Heart left ventricle (tissue), 16 donors: ENCODE results near the gene KIF26B. TPM values are rescaled to one million over a fixed set of nuclear protein-coding genes. Genes with fewer than 3 reads are reported as not detected.

ENCODE experiments used
- ATAC-seq, 4 donors: fragments of 200-7000 bp; cut with Tn5 transposase; one replicate each; pipeline ENCODE4 v1.9.1; 2020 to 2022; ENCODE audit warnings: moderate library complexity in 4 of 4, mild to moderate bottlenecking in 3 of 4, moderate number of reproducible peaks in 1 of 4
- DNase-seq, 5 donors: peaks; one replicate each; pipeline ENCODE4 v3.0.0-alpha.2; 2020
- H3K27ac ChIP-seq, 12 donors: fragments of 200-600 bp; sonication (generic) in 4 of 12; one replicate each; pipeline versions ENCODE4 v1.5.0 to v1.8.0; 2016 to 2022; ENCODE audit warnings: mild to moderate bottlenecking in 2 of 12
- H3K27me3 ChIP-seq, 9 donors: fragments of 200-600 bp; sonication (generic) in 2 of 9; one replicate each; pipeline versions ENCODE4 v1.5.1 to v1.8.0; 2016 to 2022; ENCODE audit warnings: mild to moderate bottlenecking in 3 of 9
- H3K36me3 ChIP-seq, 9 donors: fragments of 200-600 bp; sonication (generic) in 2 of 9; one replicate each; pipeline versions ENCODE4 v1.5.0 to v1.8.0; 2018 to 2022; ENCODE audit warnings: mild to moderate bottlenecking in 2 of 9
- H3K4me1 ChIP-seq, 12 donors: fragments of 200-600 bp; sonication (generic) in 4 of 12; one replicate each; pipeline versions ENCODE4 v1.5.0 to v1.8.0; 2016 to 2022; ENCODE audit warnings: mild to moderate bottlenecking in 3 of 12
- H3K4me3 ChIP-seq, 12 donors: fragments of 200-600 bp; sonication (generic) in 4 of 12; one replicate each; pipeline versions ENCODE4 v1.5.0 to v1.8.0; 2017 to 2022; ENCODE audit warnings: mild to moderate bottlenecking in 9 of 12, moderate library complexity in 4 of 12
- H3K9me3 ChIP-seq, 12 donors: fragments of 200-600 bp; sonication (generic) in 4 of 12; one replicate each; pipeline versions ENCODE4 v1.5.0 to v1.8.0; 2016 to 2022; ENCODE audit warnings: mild to moderate bottlenecking in 1 of 12
- POLR2A ChIP-seq, 2 donors: fragments of 450-650 bp; IDR thresholded peaks; one replicate each; pipeline ENCODE4 v1.6.1; 2017; ENCODE audit warnings: antibody characterized with exemption in 2 of 2, mild to moderate bottlenecking in 2 of 2, moderate library complexity in 2 of 2
- WGBS, 4 donors: extraction: QIAGEN DNeasy Blood & Tissue Kit in 2 of 4; methylation state at CpG; one replicate each; pipeline versions ENCODE4 v1.1.5 to v1.1.7; 2013 to 2018; 5-methylcytosine and 5-hydroxymethylcytosine counted together
- intact Hi-C, 10 donors: fragments of 100-400 bp; cut with DNase I; formaldehyde crosslinking; loops; one replicate each; pipeline versions ENCODE4 v1.11.1 to v1.14.2; 2022
- polyA plus RNA-seq, 2 donors: library from polyadenylated mRNA; stranded (reverse); fragments of 200-250 nt; gene quantifications; one replicate each; pipeline ENCODE4 v1.2.3, GENCODE V29; 2013
- total RNA-seq, 9 donors: library from RNA; depleted of rRNA in 2 of 9; stranded (reverse); fragments of >200 nt in 2 of 9; fragmentation: NEBNext Ultra II Directional in 3 of 9; extraction: Animal tissue kit (Norgen Biotek cat#: 25700) in 3 of 9; gene quantifications; one replicate each; pipeline versions ENCODE4 v1.1.0 to v1.2.4, GENCODE V29; 2016 to 2023
- TF ChIP-seq, protein P1 (sequence below), 12 donors: fragments of 200-600 bp; sonication (generic) in 4 of 12; IDR thresholded peaks; one replicate each; pipeline versions ENCODE4 v1.5.0 to v1.8.0; 2018 to 2022; ENCODE audit warnings: antibody characterized with exemption in 12 of 12, mild to moderate bottlenecking in 5 of 12
- donor health status: ischemic (EF 13 %, LVEDD 7.1; RV severe dilation, severe dysfunction).
- donor health status: healthy with polysubstance abuse.
- donor health status: DM: no; HTN: yes; CAD: no.
- donor health status: DM: no; HTN: no; CAD: no.
- donor health status: ischemic (EF 25% LVEDD 6.9; RV normal size, moderate dysfunction).
- donor health status: ischemic (EF 25% LVEDD 5.7; RV mildly dilated, moderate dysfunction).
- donor health status: healthy.
- donor health status: DM: yes; HTN: yes; CAD: no.
- donor health status: ischemic (EF 35%, LVEDD 5.7; RV mildly dilated, moderate dysfunction).
- donor health status: nonischemic (EF 11% LVEDD 7.7; RV severe dilation, severe dysfunction).
- donor health status: DM: yes; HTN: yes; CAD: no.
- donor health status: PGD.
- donor health status: ischemic (EF 29% LVEDD 5.4; RV normal size, mild dysfunction).
- donor health status: nonischemic (EF 23%, LVEDD 6.1; RV moderate dilation, normal function).

The KIF26B gene
- total and polyA plus RNA-seq, 11 donors, result 1.2 to 7.0 (median 2.3) TPM

DNA sequence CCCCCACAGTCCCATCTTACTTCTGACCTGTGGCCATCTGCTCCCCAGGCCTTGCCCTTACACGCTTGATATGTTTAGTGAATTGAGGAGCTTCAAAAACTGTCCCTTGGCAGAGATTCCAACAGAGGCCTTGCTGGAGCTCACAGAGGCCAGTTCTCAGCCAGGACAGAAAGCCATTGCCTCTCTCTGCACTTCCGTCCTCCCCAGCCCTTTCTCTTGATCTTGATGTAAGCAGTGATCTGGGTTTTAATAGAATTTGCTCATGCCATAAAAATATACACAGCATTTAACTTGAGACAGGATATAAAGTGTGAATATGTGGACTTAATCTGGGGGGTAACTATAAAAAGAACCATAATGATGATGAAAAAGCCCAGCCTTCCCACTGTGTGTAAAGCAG, 453.5 kb downstream of the KIF26B start:
- DNase-seq (no peak), ATAC-seq (no peak)
- Histone ChIP-seq H3K36me3 (no peaks in the 10 kb centered on the region), H3K9me3 (no peaks in the 10 kb centered on the region), H3K27ac (no peak overlapping the region), H3K27me3 (peaks cover 0 to 3% (median 0%) of the 10 kb centered on the region in 9 donors), H3K4me3 (no peak overlapping the region), H3K4me1 (peaks cover 0 to 12% (median 4%) of the 10 kb centered on the region in 12 donors)
- intact Hi-C loops, result no loop called here
- WGBS, 4 donors, result 81 to 89% (median 82%) methylated on average over 2 of the region's 2 CpGs
- TF ChIP-seq POLR2A (IDR thresholded peaks at IDR 0.05), result no peak

DNA sequence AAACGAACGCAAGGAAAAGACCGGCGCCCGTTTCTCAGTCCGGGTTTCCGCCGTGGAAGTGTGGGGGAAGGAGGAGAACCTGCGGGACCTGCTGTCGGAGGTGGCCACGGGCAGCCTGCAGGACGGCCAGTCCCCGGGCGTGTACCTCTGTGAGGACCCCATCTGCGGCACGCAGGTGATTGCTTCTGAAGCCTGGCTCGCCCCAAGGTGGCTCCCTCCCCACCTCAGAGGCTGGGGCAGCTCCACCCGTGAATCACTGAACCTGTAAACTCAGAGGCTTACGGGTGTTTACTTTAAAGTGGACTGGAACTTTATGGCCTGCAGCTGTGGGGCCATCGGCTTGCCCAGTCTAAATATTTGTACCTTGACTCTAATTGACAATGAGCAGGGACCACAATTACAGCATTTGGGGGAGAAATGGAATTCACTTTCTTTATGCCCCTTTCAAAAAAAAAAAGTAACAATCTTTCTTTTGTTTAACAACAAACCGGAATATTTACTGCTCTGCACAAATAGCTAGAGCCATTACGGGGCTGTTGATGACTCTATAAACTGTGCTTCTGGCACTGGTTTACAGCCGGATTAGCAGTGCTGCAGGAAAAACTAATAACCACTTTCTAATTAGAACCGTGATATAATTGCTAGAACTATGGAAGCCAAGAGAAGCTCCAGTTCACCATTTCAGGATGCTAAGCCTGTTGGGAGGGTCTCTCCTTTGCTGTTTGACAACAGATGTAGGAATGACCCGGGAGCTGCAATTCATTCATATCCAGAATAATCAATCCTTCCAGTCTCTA, 454.8 kb downstream of the KIF26B start:
- intact Hi-C loops, result no loop called here
- no peaks in the 10 kb centered on the region for H3K27me3 ChIP-seq
- no peaks in the 10 kb centered on the region for H3K36me3 ChIP-seq
- ATAC-seq (no peak), DNase-seq (no peak)
- H3K4me3 ChIP-seq, result no peak overlapping the region
- no peak overlapping the region for H3K27ac ChIP-seq
- H3K9me3 ChIP-seq, result no peaks in the 10 kb centered on the region
- no peak for TF ChIP-seq POLR2A (IDR thresholded peaks at IDR 0.05)
- TF ChIP-seq, protein P1, sequence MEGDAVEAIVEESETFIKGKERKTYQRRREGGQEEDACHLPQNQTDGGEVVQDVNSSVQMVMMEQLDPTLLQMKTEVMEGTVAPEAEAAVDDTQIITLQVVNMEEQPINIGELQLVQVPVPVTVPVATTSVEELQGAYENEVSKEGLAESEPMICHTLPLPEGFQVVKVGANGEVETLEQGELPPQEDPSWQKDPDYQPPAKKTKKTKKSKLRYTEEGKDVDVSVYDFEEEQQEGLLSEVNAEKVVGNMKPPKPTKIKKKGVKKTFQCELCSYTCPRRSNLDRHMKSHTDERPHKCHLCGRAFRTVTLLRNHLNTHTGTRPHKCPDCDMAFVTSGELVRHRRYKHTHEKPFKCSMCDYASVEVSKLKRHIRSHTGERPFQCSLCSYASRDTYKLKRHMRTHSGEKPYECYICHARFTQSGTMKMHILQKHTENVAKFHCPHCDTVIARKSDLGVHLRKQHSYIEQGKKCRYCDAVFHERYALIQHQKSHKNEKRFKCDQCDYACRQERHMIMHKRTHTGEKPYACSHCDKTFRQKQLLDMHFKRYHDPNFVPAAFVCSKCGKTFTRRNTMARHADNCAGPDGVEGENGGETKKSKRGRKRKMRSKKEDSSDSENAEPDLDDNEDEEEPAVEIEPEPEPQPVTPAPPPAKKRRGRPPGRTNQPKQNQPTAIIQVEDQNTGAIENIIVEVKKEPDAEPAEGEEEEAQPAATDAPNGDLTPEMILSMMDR (IDR thresholded peaks at IDR 0.05), result no peak
- peaks cover 0 to 12% (median 4%) of the 10 kb centered on the region in 12 donors for H3K4me1 ChIP-seq
- 94 to 95% (median 95%) methylated on average over 23 to 25 of the region's 25 CpGs for WGBS, 4 donors

DNA sequence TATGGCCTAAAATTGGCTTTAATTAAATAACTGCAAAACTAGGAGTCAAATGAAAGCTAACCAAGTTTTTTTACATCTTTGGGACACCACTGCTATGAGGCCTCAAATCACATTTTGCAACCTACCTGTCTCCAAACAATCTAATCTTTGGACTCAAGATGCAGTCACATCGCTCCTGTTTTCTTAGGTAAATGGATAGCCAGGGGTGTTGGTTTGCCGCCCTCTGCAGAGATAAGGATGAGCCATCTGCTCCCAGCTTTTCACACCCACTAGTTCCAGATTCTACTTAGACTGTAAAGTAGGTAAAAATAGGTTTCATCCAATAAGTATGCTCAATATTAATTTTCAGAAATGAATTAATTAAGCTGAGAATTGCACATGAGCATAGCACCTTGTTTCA, 456.5 kb downstream of the KIF26B start:
- intact Hi-C loops, result no loop called here
- DNase-seq (no peak), ATAC-seq (no peak)
- no peak overlapping the region for H3K4me3 ChIP-seq
- H3K9me3 ChIP-seq, result no peaks in the 10 kb centered on the region
- no peak overlapping the region for H3K27ac ChIP-seq
- TF ChIP-seq, protein P1 (IDR thresholded peaks at IDR 0.05), result no peak
- TF ChIP-seq POLR2A (IDR thresholded peaks at IDR 0.05), result no peak
- H3K36me3 ChIP-seq, result no peaks in the 10 kb centered on the region
- peaks cover 0 to 8% (median 0%) of the 10 kb centered on the region in 12 donors for H3K4me1 ChIP-seq
- H3K27me3 ChIP-seq, result no peaks in the 10 kb centered on the region
- WGBS, 4 donors, result 97 to 100% (median 98%) methylated on average over 2 of the region's 2 CpGs

DNA sequence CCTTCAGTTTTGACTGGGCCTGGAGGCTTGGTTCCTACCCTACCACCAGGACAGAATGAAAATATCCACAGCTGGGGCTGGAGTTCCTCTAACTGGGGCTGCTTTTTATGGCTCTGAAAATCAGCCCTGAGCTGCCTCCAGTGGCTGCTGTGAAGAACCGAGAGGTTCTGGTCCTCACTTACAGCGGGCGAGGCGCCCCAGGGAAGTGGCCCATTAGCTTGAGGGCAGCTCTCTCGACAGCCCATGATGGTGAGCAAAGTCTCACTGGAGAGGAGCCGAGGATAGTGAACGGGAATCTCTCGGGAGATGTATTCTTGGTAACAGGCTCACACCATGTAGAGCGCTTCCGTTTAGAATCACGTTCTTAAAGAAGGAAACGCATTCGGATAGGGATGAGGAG, 459.7 kb downstream of the KIF26B start:
- Histone ChIP-seq H3K27ac (no peak overlapping the region), H3K4me1 (peaks cover 0 to 8% (median 0%) of the 10 kb centered on the region in 12 donors), H3K36me3 (no peaks in the 10 kb centered on the region), H3K9me3 (no peaks in the 10 kb centered on the region), H3K4me3 (peak overlapping the region in 3 of 12 donors; percentile 16 to 21 (median 18)), H3K27me3 (no peaks in the 10 kb centered on the region)
- no peak for TF ChIP-seq POLR2A (IDR thresholded peaks at IDR 0.05)
- TF ChIP-seq, protein P1 (IDR thresholded peaks at IDR 0.05), result peak in 1 of 12 donors; percentile 15
- ATAC-seq (peak in 3 of 4 donors; percentile 11 to 59 (median 44)), DNase-seq (peak in 1 of 5 donors; percentile 21)
- intact Hi-C loops, result no loop called here
- WGBS, 4 donors, result 63 to 85% (median 75%) methylated on average over 13 of the region's 13 CpGs
